Mucosa of gallbladder (tissue), 1 donor: ENCODE data around the gene ALPI. TPM values are rescaled to one million over a fixed set of nuclear protein-coding genes. Genes with fewer than 3 reads are reported as not detected.

Source experiments
- DNase-seq: peaks from one replicate; pipeline ENCODE4 v3.0.0-alpha.2; 2020; ENCODE audit warnings: low spot score
- total RNA-seq: library from RNA; stranded (reverse); gene quantifications from one replicate; pipeline ENCODE4 v1.2.1, GENCODE V29; 2021
- donor health status: DM: no; HTN: no; CAD: no.

ALPI gene
- total RNA-seq, 1 donor from 2014 or later = 1.0 TPM

DNA sequence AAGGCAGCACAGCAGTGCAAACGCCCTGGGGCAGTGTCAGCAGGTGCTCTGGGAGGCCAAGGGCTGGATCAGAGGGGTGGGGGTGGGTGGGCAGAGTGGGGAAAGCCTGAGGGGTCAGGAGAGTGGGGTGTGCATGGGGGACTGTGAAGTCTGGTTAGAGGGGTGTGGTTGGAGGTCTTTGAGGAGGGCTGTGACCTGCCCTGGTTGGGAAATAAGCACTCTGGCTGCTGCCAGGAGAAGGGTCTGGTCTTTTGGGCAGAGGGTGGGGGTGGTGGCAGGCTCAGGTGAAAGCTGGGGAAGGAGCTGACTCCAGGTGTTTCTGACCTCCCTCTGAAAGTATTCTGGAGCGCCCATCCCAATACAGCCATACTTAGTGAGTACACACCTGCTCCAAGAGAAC lies 4.2 kb downstream of the ALPI start:
- DNase-seq = no peak

DNA sequence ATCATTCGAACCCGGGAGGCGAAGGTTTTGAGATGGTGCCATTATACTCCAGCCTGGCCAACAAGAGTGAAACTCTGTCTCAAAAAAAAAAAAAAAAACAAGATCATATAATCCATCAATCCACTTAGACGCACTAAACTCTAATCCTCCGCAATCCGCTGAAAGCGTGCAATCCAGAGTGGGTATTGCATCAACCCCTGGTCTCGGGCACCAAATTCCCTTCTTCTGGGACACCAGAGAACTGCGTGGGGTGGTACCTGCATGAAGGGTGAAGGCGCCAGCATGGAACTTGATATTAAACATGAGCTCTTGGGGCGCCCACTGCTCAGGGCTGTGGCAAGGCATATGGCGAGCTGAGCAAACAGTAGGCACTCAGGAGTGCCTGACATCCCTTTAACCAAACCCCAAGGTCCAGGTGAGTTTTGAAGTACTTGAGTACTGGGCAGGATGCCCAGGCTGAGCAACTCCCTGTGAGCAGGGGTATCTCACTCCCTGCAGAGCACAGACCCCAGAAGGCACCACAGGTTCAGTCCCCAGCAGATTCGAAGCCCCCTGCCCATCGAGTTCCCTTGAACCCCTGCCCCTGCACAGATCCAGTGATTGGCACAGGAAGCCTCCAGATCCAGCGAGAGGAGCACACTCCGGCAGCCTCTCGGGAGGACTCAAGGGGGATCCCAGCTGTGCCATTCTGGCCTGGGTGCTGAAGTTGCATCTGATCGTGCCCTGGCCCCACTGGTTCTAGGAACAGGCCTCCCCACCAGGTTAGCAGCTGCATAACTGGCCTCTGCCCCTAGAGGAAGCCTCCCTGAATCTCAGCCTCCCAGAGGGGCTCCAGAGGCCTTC lies 8.0 kb downstream of the ALPI start:
- no peak for DNase-seq

DNA sequence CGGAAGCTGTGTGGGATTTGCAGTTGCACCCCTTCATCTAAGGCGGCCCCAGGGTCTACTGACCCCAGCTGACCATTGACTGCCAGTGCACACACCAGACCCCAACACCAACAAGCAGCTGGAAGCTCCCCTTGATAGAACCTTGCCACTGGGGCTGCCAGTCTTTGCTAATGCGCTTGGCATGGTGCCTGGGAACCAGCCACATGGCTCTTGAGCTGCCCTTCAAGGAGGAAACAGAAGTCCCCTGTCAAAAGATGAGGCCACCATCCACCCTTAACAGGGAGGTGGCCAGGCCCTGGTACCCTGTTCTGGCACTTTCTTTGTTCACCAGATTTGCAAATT lies 8.6 kb downstream of the ALPI start:
- no peak for DNase-seq

DNA sequence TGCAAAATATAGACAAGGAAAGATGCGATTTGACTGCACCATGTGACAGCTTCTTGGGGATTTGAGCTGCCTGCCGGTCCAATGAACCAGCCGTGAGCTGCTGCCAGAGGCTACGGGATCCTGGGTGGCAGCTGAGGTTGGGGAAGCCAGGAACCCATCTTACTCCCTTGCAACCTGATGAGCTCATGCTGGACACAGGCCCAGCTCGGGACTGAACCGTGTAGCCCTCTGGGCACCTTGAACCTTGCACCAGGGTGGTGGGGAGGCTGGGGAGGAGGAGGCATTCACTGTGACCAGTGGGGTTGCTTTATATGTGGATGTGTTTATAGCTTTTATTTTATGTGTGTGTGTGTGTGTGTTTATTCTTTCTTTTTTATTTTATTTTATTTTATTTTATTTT lies 9.1 kb downstream of the ALPI start:
- DNase-seq = no peak

DNA sequence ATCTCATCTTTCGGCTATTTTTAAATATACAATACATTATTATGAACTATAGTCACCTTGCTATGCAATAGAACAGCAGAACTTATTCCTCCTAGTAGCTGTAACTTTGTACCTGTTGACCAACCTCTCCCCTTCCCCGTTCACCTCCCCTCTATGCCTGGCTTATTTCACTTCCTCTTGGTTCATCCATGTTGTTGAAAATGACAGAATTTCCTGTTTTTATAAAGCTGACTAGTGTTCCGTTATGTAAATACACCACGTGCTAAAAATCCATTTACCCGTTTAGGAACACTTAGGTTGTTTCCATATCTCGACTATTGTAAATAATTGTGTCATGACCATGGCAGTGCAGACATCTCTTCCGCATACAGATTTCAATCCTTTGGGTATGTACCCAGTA lies 10.3 kb downstream of the ALPI start:
- no peak for DNase-seq

DNA sequence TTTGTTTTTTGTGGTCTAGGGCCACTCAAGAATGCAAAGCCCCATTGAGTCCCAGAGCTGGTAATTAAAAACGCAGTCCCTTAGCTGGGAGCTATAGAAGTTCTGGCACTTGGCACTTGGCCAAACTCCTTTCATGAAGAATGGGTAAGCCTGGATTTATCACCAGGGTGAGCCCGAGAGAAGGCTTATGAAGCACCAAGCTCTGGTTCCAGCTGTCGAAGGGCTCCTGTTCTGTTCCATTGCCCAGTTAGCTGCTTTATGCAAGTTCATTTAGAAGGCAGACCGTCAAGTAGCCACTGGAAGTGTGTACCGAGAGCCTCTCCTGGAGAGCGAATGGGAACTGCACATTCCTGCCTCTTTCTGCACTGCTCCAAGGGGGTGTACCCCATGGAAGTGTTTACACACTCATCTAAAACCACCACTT lies 17.5 kb downstream of the ALPI start:
- DNase-seq = no peak

DNA sequence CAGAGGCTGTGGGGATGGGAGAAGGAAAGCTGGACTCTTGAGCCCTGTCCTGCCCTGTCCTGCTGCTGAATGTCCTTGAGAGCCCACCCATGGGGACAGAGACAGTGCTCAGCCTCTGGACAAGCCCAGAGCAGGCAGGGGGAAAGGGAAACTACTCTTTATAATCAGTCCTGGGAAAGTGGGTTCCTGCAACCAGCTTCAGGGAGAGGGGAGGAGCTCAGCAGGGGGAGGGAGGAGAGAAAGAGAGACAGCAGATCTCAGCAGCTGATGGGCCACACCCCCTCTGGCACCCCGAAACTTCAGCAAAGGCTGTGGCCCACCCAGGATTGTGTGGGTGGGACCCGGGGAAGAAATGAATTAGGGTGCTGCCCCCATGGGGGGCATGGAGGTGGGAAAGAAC lies 20.1 kb downstream of the ALPI start:
- no peak for DNase-seq

DNA sequence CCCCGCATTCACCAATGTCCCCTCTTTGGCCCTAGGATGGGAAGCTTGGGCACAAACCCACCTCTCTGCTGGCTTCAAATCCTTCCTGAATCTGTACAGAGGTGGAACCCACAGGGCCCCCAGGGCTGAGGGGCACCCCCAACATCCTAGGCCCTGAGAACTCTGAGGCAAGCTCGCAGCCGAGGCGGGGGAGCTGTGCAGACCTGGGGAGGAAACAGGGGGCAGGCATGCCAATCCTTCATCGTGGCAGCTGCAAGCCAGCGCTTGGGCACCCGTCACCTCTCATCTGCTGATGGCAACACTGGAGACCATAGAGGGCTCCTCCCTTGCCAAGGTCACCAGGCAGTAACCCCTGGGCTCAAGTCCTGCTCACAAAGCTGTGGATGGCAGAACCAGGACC lies 20.8 kb downstream of the ALPI start:
- DNase-seq = no peak

DNA sequence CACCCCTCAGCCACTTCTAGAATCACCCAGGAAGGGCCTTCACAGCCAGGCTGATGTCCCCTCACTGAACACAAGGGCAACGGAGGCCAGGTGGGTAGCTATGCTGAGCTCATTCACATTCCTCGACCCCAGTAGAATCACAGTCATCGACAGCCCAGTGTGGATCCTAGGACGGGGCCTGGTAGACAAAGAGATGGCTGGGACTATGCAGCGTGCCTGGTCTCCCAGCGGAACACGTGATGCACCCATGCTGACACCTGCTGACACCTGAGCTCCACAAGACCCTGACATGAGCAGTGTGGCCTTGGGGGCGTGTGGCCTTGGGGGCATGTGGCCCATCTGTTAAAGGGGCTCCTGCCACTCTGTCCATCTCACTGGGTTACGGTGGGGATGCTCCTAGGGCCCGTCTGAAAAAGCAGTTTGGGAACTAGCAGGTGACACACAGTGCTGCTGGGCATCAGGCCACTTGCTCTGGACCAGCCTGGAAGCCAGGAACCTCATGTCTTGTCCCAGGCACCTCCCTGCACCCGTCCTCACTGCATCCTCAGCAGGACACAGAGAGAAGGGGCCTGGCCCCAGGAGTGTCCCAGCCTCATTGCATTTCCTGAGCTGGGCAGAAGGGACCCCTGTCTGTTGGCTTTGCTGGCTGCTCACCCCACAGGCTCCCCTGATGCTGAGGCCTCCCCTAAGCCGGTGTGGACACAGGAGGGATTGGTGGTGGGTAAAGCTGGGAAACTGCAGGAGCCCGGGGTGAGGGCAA lies 22.0 kb downstream of the ALPI start:
- no peak for DNase-seq

DNA sequence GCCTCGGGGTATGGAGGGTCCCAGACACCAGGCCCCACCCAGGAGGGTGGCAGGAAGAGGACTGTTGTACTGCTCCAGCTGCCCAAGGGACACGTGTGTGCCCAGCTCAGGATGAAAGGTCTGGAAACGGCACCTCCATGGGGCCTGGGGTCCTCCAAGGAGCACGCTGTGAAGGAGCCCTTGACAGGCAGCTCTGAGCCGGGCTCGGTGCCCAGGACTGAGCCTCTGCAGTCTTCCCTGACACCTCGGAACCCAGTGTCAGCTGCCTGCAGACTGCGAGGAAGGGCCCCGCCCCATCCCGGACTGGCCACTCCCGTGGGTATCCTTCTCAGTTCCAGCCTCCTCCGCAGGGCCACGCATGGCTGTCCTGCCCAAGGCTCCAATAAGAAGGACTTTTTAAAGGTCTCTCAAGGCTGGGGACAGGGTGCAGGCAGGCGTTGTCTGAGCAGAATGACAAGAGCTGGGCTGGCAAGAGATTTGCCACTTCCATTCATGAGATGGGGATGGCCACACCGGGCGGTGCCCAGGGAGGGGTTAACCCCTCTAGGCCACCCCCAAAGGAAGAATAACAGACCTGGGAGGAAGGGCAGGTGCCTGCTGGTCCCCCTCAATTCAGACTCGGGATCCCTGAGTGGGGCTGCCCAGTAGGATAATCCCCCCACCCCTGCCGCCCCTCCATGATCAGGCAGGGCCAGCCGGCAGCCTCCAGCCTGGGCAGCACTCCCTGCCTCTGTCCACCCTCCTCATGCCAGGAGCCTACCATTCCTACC lies 22.8 kb downstream of the ALPI start:
- DNase-seq = no peak

DNA sequence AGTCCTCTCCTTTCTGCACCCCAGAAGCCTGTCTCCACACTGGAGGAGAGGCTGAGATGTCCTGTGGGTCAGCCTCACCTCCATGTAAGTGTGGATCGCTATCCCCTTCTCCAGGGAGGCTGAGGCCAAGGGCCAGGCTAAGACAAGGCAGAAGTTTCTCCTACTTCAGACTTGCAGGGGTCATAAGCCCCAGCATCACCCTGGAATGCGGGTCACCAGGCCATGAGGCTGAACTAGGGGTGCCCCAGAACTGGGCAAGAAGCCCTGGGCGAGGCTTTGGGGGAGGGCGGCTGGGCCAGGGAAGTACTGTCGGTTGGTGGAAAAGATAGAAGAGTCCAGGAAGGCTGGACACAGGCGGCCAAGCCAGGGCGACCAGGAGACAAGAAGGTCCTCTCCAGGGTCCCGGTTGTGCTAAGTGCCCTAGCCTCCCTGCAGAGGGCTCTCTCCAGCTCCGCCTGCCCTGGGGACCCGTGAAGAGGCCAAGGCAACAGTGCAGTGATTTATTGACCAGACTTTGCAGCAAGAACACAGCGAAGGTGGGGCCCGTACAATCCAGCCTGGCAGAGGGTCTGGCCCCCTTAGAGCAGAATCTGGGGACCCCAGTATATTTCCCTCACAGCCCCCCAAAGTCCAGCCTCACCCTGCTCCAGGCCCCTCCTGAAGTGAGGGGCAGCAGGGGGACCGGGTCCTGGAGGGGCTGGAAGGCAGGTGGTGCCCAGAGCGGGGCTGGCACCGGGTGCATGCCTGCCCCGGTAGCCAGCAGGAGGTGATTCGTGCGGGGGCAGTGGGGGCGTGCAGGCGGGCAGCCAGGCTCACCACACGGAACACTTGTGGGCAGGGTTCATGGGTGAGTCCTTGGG lies 23.6 kb downstream of the ALPI start:
- DNase-seq = no peak

DNA sequence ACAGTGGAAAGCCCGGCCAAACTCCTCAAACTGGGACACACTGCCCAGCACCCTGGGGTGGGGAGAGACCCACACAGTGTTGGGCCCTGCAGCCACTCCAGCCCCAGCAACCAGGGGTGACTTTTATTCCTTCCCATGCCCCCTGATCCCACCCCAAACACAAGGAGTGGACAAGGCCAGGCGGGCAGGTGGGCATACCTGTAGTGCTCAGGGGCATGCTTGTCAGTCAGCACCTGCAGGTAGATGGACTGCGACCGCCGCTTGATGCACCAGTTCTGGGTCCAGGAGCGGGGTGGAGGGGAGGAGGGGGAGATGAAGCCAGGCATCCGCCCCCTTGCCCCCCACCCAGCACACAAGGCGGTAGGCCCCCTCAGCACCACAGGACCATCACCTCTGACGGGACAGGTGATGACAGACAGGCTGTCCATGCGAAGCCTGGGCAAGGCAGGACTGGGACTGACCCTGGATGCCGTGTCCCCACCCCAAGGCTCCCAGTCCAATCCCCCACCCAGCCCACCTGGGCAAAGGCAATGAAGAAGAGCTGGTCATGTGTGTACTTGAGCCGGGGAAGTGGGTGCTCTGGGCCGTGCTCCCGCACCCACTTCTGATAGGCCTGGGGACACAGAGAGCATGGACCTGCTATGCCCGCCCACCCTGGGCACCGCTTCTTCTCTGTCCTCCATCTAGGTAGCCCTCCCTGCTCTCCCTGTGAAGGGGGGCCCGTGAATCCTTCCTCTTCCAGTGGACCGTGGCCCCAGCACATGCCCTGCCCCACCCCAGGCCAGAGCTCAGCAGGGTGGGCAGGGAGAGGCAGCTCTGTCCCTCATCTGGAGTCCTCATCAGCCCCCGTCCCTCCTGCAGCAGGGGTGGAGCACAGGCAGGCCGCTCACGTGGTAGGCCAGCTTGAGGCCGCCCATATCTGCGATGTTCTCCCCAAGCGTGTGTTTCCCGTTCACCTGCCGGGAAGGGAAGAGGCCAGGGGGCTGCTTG lies 24.5 kb downstream of the ALPI start:
- no peak for DNase-seq

DNA sequence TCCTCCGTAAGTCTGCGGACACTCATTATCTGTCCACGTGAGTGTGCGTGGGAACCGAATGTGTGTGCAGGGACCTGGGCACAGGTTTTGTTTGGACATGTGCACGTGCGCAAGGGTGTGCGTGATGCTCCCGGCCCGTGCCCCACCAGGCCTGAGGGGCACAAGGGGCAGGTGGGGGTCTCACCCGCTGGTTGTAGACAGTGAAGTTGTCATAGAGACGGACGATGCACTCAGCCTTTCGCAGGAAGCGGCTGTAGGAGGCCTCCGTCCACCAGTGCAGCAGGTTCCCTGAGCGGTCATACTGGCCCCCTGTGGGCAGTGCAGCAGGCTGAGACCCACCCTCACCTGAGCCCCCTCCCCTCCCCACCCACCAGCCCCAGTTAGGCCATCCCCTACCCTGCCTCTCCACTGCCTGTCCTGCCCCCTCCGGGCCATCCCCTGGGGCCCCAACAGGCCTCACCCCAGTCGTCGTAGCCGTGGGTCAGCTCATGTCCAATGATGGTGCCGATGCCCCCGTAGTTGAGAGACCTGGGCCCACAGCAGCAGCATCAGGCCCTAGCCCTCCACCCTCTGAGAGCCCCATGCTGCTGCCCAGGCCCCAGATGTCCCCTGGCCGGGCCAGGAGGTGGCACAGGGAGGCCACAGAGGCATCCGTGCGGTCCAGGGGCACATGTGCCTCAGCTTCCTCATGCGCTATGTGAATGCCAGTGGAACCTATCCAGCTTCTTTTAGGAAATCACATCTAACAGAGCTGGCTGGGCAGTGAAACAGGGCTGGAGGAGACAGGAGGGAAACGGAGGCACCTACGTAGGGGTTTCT lies 25.6 kb downstream of the ALPI start:
- DNase-seq = no peak

DNA sequence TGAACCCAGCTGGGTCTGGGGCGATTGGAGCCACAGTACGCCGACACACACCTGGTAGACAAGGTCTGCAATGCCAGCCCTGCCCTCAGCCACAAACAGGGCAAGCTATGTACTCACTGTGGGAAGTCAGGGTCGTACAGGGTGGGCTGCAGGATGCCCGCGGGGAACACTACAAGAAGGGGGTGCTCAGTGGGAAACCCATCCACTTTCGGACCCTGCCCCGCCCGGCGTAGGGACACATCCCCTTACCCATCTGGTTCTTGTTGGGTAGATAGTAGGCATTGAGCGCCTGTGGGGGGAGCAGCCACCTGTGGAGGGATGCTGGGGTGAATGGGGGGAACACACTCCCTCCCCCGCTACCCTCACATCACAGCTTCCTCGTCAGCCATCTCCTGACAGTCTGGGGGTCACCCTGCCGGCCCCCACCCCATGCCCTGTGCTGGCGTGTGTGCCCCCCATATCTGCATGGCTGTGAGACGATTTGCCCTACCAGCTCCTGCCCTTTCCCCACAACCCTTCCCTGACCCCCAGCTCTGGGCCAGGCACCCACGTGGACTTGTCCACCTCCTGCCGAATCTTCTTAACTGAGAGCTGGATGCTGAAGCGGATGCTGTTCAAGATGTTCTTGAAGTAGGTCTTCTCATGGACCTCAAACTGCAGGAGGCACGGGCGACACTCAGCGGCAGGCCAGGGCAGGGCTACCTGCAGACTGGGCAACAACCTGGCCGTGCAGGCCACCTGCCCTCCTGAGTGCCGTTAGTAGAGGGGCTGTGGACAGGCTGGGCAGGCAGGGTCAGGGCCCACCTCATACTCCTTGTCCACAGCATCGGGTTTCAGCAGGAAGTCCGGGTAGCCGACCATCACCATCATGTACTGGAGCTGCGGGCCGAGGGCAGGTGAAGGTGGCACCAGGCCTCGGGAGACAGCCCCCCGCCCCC lies 26.6 kb downstream of the ALPI start:
- no peak for DNase-seq

DNA sequence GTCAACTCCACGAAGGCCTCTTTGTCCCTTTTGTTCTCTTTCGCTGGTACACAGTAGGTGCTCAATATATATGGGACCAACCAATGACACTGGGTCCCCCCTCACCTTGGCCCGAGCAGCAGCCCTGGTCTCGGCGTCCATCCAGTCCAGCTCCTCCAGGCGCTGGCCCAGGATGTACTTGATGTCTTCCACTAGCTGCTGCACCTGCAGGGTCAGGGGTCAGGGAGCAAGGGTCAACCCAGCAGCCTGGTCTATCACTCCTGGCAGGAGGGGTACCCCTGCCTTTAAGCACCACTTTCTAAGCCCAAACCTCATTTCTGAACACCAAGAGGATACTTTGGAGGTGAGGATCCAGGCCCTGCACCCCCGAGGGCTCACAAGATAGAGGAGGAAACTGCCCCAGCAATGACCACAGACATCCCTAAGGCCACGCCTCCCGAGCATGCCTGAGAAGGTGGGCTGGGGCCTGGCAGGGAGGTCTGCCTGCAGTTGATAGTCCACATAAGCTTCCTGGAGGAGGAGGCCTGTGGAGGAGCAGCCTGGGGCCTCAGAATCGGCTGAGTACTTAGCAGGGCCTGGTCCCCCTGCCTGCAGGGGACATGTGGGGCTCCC lies 27.5 kb downstream of the ALPI start:
- no peak for DNase-seq

DNA sequence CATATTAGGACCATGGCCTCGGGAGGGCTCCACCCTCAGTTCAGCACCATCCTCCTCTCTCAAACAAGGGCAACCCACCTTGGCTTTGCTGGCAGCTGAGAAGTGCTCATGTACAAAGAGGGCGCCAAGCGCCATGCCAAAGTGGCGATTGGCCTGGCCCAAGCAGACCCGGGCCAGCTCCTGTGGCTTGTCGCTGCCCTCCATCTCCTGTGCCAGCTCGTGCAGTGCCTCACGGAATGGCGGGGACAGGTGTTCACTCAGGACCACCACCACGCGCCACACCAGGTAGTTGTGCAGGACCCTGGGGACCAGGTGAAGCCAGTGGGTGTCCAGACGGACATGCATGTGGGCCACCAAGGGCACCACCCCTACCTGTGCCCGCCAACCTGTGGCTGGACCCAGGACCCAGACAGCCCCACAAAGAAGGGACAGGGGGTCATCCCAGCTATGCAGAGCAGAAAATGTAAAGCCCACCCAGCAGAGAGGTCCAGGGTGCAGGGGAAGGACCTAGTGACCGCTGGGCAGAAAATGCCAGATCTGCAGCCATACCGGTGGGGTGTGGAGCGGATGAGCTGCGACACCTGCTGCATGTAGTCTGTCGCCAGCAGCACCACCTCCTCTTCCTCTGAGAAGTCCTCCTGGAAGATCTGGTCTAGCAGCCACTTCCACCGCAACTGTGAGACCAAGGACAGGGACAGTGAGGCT lies 28.1 kb downstream of the ALPI start:
- no peak for DNase-seq

DNA sequence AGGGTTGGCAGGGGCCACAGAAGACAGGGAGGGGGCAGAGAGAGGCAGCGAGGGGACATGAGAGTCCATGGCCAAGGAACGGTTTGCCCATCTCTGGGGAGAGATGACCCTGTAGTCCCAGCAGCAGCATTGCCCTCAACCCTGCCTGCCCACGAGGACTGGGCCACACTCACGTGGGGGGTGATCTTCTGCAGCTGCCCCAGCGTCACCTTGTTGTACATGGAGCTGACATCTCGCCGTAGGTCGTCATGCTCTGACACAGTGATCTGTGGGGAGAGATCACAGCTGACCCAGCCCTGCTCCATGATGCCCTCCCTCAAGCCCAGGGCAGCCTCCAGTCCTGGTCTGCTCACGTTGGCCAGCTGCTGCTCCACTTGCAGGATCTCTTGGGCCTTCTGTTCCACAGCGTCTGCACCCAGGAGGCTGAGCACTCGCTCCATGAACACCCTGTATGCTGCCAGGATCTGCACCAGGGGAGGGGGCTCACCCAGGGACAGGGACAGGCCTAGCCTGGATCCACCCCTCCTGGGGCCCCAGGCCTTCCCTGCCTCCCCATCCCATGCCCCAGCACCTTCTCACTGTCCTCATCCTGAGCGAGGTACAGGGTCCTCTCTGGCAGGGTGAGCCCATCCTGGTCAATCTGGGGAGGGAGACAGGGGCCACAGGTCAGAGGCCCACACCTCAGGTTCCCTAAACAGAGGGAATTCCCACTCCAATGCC lies 28.8 kb downstream of the ALPI start:
- DNase-seq = no peak
